NCI-H1417 (cell line): ENCODE results near the gene MAB21L1.
A peak's percentile ranks its signal among the peaks of the same experiment; 100 is the strongest.

Experiments
- DNase-seq, 3 experiments: peaks; one replicate each; lab custom pipeline; 2025; lab: John Stamatoyannopoulos, UW

The MAB21L1 gene

GRCh38 chr13:35475960-35476943 is at the start of gene MAB21L1:
Gene MAB21L1, minus strand, starts transcription at chr13:35476689. Its CDS starts 551 bp downstream, at chr13:35476138.
- DNase-seq = peak; percentile 75 to 85 (median 82)

DNA sequence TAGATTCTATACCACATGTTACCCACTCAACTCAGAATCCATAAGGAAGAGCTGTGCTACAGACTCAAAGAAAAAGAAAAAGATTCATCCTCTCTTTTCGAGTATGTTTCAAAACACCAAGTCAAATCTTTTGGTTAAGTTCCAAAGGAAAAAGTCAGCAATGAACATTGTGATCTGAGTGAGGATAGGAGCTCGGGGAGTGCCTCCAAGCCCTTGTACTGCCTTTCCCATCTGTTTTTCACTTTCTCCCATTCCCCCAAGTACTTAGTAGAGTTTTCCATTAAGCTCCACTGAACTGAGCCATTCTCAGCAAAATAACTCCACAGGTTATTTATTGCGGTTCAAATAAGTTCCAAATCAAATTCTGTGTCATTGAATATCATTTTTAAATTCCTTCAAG is 47.7 kb upstream of the MAB21L1 start:
- DNase-seq = no peak

DNA sequence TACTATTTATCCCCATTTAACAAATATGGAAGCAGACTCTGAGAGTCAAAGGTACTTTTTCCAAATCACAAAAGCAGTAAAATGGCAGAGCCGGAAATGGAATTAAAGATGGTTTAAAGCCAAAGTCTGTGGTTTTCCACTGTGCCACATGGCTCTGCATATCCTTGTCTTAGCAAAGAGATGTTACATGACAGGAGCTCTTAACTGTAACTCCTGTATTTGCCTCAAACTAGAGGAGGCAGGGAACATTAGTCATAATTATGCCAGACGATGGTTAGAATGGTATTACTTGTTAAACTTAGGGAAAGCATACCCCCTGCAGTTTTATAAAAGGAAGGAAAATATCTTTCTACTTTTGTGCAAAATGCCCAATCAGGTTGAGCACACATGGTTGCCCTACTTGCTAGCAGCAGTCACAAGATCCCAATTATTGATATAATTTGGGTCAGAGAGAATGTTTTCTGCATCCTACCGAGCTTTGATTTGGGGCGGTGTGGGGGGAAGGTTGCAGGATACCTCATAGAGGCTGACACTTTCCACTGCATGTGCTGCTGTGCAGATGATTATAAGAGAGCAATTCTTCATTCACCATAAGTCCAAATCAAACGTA is 42.0 kb upstream of the MAB21L1 start:
- DNase-seq = no peak

GRCh38 chr13:35514801-35515502 is 38.5 kb upstream of the MAB21L1 start:
- DNase-seq = peak; percentile 10 to 83 (median 30)

DNA sequence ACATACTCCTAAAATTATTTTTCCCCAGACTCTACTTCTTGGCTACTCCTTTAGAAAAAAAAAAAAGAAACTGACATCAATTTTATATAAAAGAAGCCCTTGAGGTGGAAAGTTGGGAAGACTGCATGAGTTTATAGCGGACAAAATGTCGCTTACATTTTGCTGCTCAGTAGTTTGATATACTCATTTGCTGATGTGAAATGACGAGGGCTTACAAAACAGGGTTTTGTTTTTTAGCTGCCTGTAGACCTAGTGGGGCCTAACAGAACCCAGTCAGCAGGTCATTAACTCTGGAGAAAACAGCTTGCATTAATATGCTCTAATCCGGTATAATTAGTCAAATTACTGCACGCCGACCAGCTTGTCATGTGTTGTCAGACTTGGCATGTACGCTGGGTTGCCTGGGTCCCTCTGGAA is 37.6 kb upstream of the MAB21L1 start:
- peak in 1 of 3 experiments; percentile 44 for DNase-seq

GRCh38 chr13:35512271-35512920 is 35.9 kb upstream of the MAB21L1 start:
- no peak for DNase-seq

DNA sequence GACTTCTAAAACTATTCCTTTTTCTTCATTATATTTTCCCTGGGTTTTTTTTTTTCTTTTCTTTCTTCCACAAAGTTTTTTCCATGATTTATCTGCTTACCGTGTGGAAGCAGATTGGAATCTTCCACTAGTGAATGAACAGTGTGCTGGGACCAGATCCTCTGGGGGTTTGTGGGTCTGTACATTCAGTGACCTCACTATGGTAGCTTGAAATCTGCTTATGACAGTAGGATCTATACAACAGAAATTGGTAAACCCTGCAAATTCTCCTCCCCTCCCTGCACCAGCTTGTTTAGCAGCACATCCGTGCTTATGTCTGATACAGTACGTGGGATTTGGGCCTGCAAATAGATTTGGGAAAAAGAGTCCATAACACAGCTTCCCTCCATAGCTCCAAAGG is 26.0 kb upstream of the MAB21L1 start:
- no peak for DNase-seq

GRCh38 chr13:35501661-35502235 is 25.3 kb upstream of the MAB21L1 start:
- peak in 1 of 3 experiments; percentile 4 for DNase-seq

DNA sequence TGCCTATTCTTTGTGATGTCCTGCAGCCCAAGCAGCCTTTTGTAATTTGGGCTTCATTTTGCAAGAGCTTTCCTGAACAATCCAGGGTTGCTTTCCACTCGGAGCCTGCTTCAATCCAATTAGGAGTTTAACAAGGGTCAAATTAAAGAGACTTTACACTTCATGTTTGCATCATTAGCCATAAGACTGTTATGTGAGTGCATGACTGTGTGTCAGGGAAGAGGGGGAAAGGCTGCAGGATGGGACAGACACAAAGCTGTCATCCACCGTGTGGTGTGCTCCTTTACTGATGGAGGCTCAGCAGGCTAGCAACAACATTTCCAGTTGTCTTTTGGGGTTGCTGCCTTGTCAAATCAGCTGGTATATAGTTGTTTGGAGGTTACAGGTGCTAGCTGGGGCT is 23.7 kb upstream of the MAB21L1 start:
- peak; percentile 20 to 75 (median 36) for DNase-seq

- peak in 2 of 3 experiments; percentile 61 to 86 for DNase-seq
Measured at GRCh38 chr13:35499676-35500075, 23.2 kb upstream of the MAB21L1 start.

DNA sequence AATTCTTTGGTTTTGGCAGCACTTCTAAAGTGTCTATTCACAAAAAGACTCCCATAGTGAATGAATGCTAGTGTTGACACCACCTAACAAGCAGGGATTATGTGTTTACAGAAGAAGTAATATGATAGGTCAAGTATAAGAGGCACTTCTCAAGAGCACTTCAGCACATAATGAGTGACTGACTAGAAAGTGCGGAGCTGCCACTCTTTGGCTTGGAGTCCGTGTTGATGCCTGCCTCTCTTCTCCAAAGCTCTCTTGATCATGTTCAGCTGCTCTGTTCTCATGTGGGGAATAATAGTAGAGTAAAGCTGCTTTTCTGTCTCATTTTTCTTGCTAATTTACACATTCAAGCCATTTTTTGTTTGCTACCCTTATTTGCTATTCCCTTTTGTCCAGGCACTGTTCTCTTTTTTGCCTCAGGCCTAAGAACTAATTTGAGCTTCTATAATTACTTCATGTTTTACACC is 22.7 kb upstream of the MAB21L1 start:
- DNase-seq = peak; percentile 73 to 96 (median 95)

DNA sequence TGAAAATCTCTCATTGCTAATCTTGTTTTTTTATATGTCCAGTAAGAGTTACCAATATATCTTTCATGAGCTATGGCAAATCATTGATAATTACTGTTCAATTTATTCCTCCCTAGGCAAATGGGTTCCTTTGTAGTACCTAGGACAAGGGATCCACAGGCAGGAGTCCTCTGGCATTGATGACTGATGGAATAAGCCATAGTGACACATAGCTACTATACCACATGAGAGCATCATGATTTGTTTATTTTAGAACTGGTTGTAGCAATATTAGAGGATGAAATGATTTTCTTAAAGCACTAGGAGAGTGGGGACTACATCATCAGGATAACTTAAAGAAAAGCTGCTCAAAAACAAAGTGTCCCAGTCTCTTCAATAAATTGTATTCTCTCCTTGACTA is 21.7 kb upstream of the MAB21L1 start:
- peak in 1 of 3 experiments; percentile 39 for DNase-seq

DNA sequence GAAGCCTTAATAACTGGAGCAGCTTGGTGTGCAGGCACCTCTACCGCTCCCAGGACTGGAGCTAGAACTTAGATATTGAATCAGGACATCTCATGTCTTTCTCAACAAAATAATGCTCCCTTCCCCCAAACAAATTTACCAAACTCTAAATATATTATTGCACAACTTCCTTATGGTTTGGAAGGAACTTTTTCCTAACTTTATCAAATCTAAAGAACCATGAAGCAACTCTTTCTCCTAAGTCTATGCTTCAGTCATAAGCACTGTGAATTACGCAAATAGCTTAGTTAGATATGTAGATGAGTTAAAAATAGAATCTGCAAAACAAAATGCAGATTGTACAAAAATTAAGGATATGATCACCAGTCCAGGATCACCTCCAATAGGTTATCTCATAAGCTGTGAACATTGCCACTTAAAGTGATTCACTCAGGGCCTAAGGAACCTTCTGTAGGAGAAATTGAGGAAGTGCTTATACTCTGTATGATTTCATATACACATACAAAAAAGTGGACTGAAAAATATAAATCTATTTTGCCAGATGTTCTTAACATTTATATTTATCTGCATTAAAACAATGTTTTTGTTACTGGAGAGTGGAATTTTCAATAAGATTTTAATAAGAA is 20.4 kb upstream of the MAB21L1 start:
- no peak for DNase-seq

GRCh38 chr13:35496006-35496405 is 19.5 kb upstream of the MAB21L1 start:
- no peak for DNase-seq

DNA sequence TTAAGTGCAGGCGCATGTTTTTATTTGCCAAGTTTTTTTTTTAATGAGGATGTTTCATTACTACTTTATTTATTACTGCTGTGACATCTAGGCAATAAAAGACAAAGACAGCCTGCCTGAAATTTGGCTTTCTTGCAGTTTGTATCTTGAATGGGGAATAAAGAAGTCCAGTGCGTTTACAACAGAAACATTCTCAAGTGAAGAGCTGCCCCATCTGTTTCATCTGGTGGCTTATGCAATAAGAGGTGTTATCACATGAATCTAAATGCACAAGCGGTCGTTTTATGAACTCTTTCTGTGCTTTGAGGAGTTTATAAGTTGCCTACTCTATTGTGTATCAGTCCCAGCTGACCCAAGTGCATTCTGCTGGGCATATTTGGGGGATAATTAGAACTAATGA is 12.6 kb upstream of the MAB21L1 start:
- DNase-seq = no peak

GRCh38 chr13:35485424-35485823 is 8.9 kb upstream of the MAB21L1 start:
- DNase-seq = peak; percentile 13 to 87 (median 60)

- peak in 1 of 3 experiments; percentile 5 for DNase-seq
Measured at GRCh38 chr13:35484384-35484783, 7.9 kb upstream of the MAB21L1 start.

- no peak for DNase-seq
Measured at GRCh38 chr13:35483761-35484160, 7.3 kb upstream of the MAB21L1 start.

DNA sequence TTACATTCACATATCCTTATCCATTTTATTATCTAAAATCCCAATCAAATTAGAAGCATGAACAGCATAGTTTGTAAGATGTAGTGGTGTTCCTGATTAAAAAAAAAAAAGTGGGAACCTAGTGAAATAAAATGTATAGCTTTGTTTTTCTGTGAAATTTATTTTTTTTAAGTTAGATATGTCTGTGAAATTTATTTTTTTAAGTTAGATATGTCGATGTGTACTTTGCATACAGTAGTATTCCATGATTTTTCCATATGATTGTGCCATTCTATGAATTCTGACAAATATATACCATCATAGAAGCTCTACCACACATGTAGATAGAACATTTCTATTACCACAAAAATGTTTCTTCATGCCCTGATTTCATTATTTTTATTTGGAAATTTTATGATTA is 6.0 kb upstream of the MAB21L1 start:
- DNase-seq = no peak

DNA sequence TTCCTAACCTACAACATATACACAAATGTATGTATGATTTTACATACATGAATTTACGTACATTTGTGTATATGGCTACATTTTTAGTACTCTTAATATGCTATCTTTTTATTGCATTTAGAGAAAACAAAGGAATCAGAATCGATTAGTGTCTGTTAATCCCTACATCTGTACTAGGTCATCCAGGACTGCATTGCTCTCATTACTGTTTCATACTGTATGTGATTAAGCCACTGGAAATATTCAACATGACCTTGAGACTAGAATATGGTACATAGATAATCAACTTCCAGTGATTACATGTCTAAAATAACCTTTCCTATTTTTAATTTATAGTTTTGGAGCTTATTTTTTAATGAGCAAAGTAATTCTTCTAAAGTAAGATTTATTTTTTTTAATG is 5.3 kb upstream of the MAB21L1 start:
- DNase-seq = no peak

GRCh38 chr13:35480346-35480745 is 3.9 kb upstream of the MAB21L1 start:
- no peak for DNase-seq
